Measurements from ENCODE around the gene FNDC10. TPM values are rescaled to one million over a fixed set of nuclear protein-coding genes. Genes with fewer than 3 reads are reported as not detected.

FNDC10 gene
- total and polyA plus RNA-seq, 9 of the 15 experiments (the other 6 are each of a cell fraction or from before 2014, with no cell fraction given), result 0.08 to 6.3 (median 1.6) TPM

GRCh38 chr1:1573843-1574720 lies 25.9 kb downstream of the FNDC10 start (continued):
- TF ChIP-seq MBD1 (CRISPR knock-in tag; IDR thresholded peaks at IDR 0.05) (no peak), YY1 (IDR thresholded peaks at IDR 0.05; ENCODE audit: borderline replicate concordance in 1 of 3, control insufficient read depth in 1 of 3, extremely low read depth in 1 of 3, insufficient read depth in 3 of 3, insufficient read length in 1 of 3, insufficient replicate concordance in 2 of 3, low read depth in 1 of 3, low read length in 2 of 3) (peak; percentile 94 to 98 (median 96)), ZNF121 (CRISPR knock-in tag; conservative IDR thresholded peaks at IDR 0.05) (no peak), CBX5 (IDR thresholded peaks at IDR 0.05; ENCODE audit: borderline replicate concordance, low read depth) (no peak), SMAD3 (CRISPR knock-in tag; conservative IDR thresholded peaks at IDR 0.05) (no peak), CREB1 (IDR thresholded peaks at IDR 0.05) (no peak), CREB1 (CRISPR knock-in tag; IDR thresholded peaks at IDR 0.05) (no peak), NCOA2 (IDR thresholded peaks at IDR 0.05; ENCODE audit: partially characterized antibody in 2 of 2) (no peak), FOXP4 (CRISPR knock-in tag; IDR thresholded peaks at IDR 0.05; ENCODE audit: borderline replicate concordance) (peak; percentile 26; the same call in 1 of the 2 replicates), CBFA2T3 (IDR thresholded peaks at IDR 0.05) (no peak), KAT8 (IDR thresholded peaks at IDR 0.05; ENCODE audit: low read depth) (peak; percentile 26; the same call in 1 of the 2 replicates), HDAC1 (IDR thresholded peaks at IDR 0.05) (peak in 1 of 2 experiments; percentile 86; a peak in 2 of 4 replicates), RAD51 (IDR thresholded peaks at IDR 0.05; ENCODE audit: borderline replicate concordance, low read depth) (no peak), ZNF444 (CRISPR knock-in tag; IDR thresholded peaks at IDR 0.05) (0 out of 2 replicates have a peak, but pooled peaks have one; percentile 11), CTCFL (IDR thresholded peaks at IDR 0.05; ENCODE audit: borderline replicate concordance, insufficient read depth, low read depth, low read length, poor library complexity, severe bottlenecking) (no peak), ZEB2 (IDR thresholded peaks at IDR 0.05) (no peak), LCOR (CRISPR knock-in tag; IDR thresholded peaks at IDR 0.05) (no peak), ZNF445 (CRISPR knock-in tag; IDR thresholded peaks at IDR 0.05; ENCODE audit: low read depth) (no peak)

Data from K562 (cell line).